Sigmoid colon (tissue), 7 donors: ENCODE results near the gene PMAIP1. TPM values are rescaled to one million over a fixed set of nuclear protein-coding genes. Genes with fewer than 3 reads are reported as not detected.

Experiments used
- DNase-seq: peaks from one replicate; pipeline ENCODE4 v3.0.0-alpha.2; 2019
- H3K27ac ChIP-seq, 4 donors: fragments of 200-600 bp; sonication (generic); one replicate each; pipeline ENCODE4 v1.5.1; 2016 to 2019; ENCODE audit warnings: mild to moderate bottlenecking in 1 of 4
- H3K27me3 ChIP-seq, 3 donors: fragments of 200-600 bp; sonication (generic); one replicate each; pipeline ENCODE4 v1.5.1; 2019; ENCODE audit warnings: mild to moderate bottlenecking in 1 of 3
- H3K36me3 ChIP-seq, 4 donors: fragments of 200-600 bp; sonication (generic); one replicate each; pipeline ENCODE4 v1.5.1; 2016 to 2019
- H3K4me1 ChIP-seq, 4 donors: fragments of 200-600 bp; sonication (generic); one replicate each; pipeline ENCODE4 v1.5.1; 2017 to 2019
- H3K4me3 ChIP-seq, 4 donors: fragments of 200-600 bp; sonication (generic); one replicate each; pipeline ENCODE4 v1.5.1; 2017 to 2019; ENCODE audit warnings: mild to moderate bottlenecking in 2 of 4, moderate library complexity in 1 of 4
- H3K9me3 ChIP-seq, 4 donors: fragments of 200-600 bp in 3 of 4; sonication (generic) in 3 of 4; one replicate each; pipeline versions ENCODE4 v1.5.1 to v1.6.1; 2013 to 2019
- EP300 ChIP-seq, 4 donors: sonication (generic); formaldehyde crosslinking; IDR thresholded peaks; one replicate each; pipeline ENCODE4 v1.6.1; 2017; ENCODE audit warnings: antibody characterized with exemption in 4 of 4
- POLR2A ChIP-seq, 2 donors: fragments of 450-650 bp; IDR thresholded peaks; one replicate each; pipeline ENCODE4 v1.6.1; 2016; ENCODE audit warnings: antibody characterized with exemption in 2 of 2, mild to moderate bottlenecking in 2 of 2, moderate library complexity in 2 of 2
- POLR2AphosphoS5 ChIP-seq, 4 donors: sonication (generic); formaldehyde crosslinking; IDR thresholded peaks; one replicate each; pipeline ENCODE4 v1.6.1; 2017; ENCODE audit warnings: antibody characterized with exemption in 4 of 4
- WGBS, 2 donors: extraction: QIAGEN DNeasy Blood & Tissue Kit; methylation state at CpG; one replicate each; pipeline ENCODE4 v1.1.7; 2013; 5-methylcytosine and 5-hydroxymethylcytosine counted together
- intact Hi-C: fragments of 100-400 bp; cut with DNase I; formaldehyde crosslinking; loops from one replicate; pipeline ENCODE4 v1.15.1; 2023
- polyA plus RNA-seq, 3 donors: library from polyadenylated mRNA; stranded (reverse); fragments of 200-250 nt; gene quantifications; one replicate each; pipeline ENCODE4 v1.2.3, GENCODE V29; 2013
- total RNA-seq, 4 donors: library from RNA; depleted of rRNA; stranded (reverse); fragments of >200 nt; gene quantifications; one replicate each; pipeline ENCODE4 v1.1.0, GENCODE V29; 2016
- TF ChIP-seq, protein P1 (sequence below), 4 experiments: fragments of 450-650 bp in 3 of 4; fragments of 200-600 bp in 1 of 4; IDR thresholded peaks; one replicate each; pipeline ENCODE4 v1.5.1; 2016 to 2019; ENCODE audit warnings: antibody characterized with exemption in 4 of 4, mild to moderate bottlenecking in 3 of 4, moderate library complexity in 2 of 4
- donor health status: healthy with polysubstance abuse.
- donor health status: Bipolar disorder and iron deficiency.
- donor health status: healthy.

Gene PMAIP1
- total and polyA plus RNA-seq, 7 donors = 0.99 to 9.5 (median 4.4) TPM; not detected in 1

DNA sequence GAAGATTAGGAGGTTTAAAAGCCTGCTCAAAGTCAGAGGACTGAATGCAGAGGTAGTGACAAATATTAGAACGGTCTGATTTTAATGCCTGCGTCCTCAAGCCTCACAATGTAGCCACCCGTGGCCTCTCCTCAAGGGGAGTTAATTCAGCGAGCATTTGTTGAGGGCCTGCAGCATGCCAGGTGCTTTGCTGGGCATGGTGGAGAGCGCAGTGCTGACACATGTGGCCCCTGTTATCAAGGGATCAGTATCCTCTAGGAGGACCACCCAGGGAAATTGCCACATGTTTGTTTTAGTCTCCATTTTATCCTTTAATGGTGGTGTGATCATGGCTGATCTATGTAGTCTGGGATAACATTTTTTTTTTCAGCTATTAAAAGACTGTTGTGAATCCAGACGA is 19.2 kb downstream of the PMAIP1 start:
- intact Hi-C loops = no loop called here
- peaks cover 0 to 10% (median 4%) of the 10 kb centered on the region in 4 donors for H3K4me1 ChIP-seq
- no peaks in the 10 kb centered on the region for H3K9me3 ChIP-seq
- 92% methylated on average over 6 of the region's 6 CpGs for WGBS, 2 donors
- no peak for TF ChIP-seq POLR2AphosphoS5 (IDR thresholded peaks at IDR 0.05)
- TF ChIP-seq EP300 (IDR thresholded peaks at IDR 0.05) = no peak
- TF ChIP-seq POLR2A (IDR thresholded peaks at IDR 0.05) = no peak
- TF ChIP-seq, protein P1, sequence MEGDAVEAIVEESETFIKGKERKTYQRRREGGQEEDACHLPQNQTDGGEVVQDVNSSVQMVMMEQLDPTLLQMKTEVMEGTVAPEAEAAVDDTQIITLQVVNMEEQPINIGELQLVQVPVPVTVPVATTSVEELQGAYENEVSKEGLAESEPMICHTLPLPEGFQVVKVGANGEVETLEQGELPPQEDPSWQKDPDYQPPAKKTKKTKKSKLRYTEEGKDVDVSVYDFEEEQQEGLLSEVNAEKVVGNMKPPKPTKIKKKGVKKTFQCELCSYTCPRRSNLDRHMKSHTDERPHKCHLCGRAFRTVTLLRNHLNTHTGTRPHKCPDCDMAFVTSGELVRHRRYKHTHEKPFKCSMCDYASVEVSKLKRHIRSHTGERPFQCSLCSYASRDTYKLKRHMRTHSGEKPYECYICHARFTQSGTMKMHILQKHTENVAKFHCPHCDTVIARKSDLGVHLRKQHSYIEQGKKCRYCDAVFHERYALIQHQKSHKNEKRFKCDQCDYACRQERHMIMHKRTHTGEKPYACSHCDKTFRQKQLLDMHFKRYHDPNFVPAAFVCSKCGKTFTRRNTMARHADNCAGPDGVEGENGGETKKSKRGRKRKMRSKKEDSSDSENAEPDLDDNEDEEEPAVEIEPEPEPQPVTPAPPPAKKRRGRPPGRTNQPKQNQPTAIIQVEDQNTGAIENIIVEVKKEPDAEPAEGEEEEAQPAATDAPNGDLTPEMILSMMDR (IDR thresholded peaks at IDR 0.05) = no peak
- no peak for DNase-seq
- H3K36me3 ChIP-seq = no peaks in the 10 kb centered on the region
- H3K27me3 ChIP-seq = no peaks in the 10 kb centered on the region
- H3K4me3 ChIP-seq = no peak overlapping the region
- H3K27ac ChIP-seq = peak overlapping the region in 3 of 4 donors; percentile 23 to 37 (median 32)

GRCh38 chr18:59921384-59921891 is 21.6 kb downstream of the PMAIP1 start:
- no peak for DNase-seq
- H3K36me3 ChIP-seq = no peaks in the 10 kb centered on the region
- intact Hi-C loops = no loop called here
- TF ChIP-seq POLR2AphosphoS5 (IDR thresholded peaks at IDR 0.05) = no peak
- H3K9me3 ChIP-seq = no peaks in the 10 kb centered on the region
- 56 to 80% methylated on average over 2 of the region's 2 CpGs for WGBS, 2 donors
- H3K4me1 ChIP-seq = peaks cover 0 to 10% (median 4%) of the 10 kb centered on the region in 4 donors
- H3K27ac ChIP-seq = no peak overlapping the region
- no peaks in the 10 kb centered on the region for H3K27me3 ChIP-seq
- no peak overlapping the region for H3K4me3 ChIP-seq

DNA sequence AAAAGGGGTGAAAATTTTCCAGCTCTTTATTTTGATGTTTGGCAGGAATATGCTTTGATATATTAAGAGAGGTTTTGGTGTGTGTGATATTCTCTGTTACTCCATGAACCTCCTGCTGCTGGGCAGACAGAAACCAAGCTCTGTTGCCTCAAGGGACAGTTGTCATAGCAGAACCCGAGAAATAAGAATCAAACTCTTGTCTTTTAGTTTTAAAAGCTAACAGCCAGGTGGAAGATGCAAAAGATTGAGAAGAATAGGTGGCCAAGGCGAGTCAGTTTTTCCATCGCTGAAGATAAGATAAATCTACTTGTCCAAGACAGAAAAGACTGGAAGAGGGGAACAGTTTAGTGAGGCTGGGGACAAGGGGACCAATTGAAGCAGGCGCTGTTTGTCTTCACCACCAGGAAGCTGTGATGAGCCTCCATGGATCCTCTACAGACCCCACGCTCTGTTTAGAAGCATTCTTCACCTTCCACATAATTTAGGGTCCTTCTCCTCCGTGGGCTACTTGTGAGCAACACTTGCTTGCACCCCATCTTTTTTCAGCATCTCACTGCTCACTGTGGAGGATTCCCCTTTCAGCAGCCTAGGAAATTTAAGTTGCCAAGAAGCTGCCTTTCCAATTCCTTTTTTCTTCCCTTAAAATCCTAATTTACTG is 23.9 kb downstream of the PMAIP1 start:
- 86 to 90% methylated on average over 6 of the region's 6 CpGs for WGBS, 2 donors
- no peak for TF ChIP-seq EP300 (IDR thresholded peaks at IDR 0.05)
- TF ChIP-seq POLR2A (IDR thresholded peaks at IDR 0.05) = no peak
- TF ChIP-seq POLR2AphosphoS5 (IDR thresholded peaks at IDR 0.05) = no peak
- TF ChIP-seq, protein P1 (IDR thresholded peaks at IDR 0.05) = no peak
- Histone ChIP-seq H3K27ac (no peak overlapping the region), H3K36me3 (no peaks in the 10 kb centered on the region), H3K4me1 (peaks cover 0 to 3% (median 0%) of the 10 kb centered on the region in 4 donors), H3K9me3 (no peaks in the 10 kb centered on the region), H3K4me3 (no peak overlapping the region), H3K27me3 (no peaks in the 10 kb centered on the region)
- no peak for DNase-seq
- intact Hi-C loops = no loop called here

- H3K4me1 ChIP-seq = no peaks in the 10 kb centered on the region
- H3K27me3 ChIP-seq = no peaks in the 10 kb centered on the region
- no peak overlapping the region for H3K4me3 ChIP-seq
- 95 to 96% methylated on average over 5 of the region's 5 CpGs for WGBS, 2 donors
- DNase-seq = no peak
- intact Hi-C loops = no loop called here
- no peak overlapping the region for H3K27ac ChIP-seq
- no peaks in the 10 kb centered on the region for H3K9me3 ChIP-seq
- no peak for TF ChIP-seq POLR2AphosphoS5 (IDR thresholded peaks at IDR 0.05)
- H3K36me3 ChIP-seq = no peaks in the 10 kb centered on the region
Observed at GRCh38 chr18:59926131-59926530, 26.3 kb downstream of the PMAIP1 start.

DNA sequence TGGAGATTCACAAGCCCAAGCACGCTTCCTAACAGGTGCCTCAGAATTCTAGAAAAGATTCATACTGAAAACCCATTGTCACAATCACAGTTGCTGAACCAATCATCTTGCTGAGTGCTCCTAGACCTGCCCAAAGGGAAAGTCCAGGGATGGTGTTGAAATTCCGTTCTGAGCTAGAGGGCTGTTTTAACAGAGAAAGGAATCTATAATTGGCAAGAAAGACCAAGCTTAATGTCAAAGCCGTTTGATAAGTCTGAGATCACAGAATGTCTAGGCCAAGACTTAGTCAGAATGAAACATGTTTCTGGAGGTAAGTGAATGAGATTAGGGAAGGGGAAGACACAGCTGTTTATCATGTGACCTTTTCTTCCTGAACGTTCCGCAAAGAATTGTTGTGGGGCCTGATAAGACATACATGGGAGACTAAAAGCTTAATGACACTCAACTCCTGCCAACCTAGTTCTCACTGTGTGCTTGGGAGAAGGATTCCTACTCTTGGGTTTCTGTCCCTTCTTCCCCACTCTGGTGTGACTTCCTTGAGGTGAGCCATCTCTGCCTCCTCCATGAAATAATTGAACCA is 27.5 kb downstream of the PMAIP1 start:
- 45 to 71% methylated on average over 5 of the region's 5 CpGs for WGBS, 2 donors
- TF ChIP-seq POLR2AphosphoS5 (IDR thresholded peaks at IDR 0.05) (no peak), POLR2A (IDR thresholded peaks at IDR 0.05) (no peak), EP300 (IDR thresholded peaks at IDR 0.05) (no peak)
- TF ChIP-seq, protein P1 (IDR thresholded peaks at IDR 0.05) = no peak

More for the DNA sequence above, 27.5 kb downstream of the PMAIP1 start:
- H3K4me3 ChIP-seq = no peak overlapping the region
- no peaks in the 10 kb centered on the region for H3K9me3 ChIP-seq
- DNase-seq = no peak
- no peaks in the 10 kb centered on the region for H3K27me3 ChIP-seq
- no peak overlapping the region for H3K27ac ChIP-seq
- no peaks in the 10 kb centered on the region for H3K4me1 ChIP-seq
- H3K36me3 ChIP-seq = no peaks in the 10 kb centered on the region
- intact Hi-C loops = no loop called here
